ENCODE data around the gene MDFIC. TPM values are rescaled to one million over a fixed set of nuclear protein-coding genes. Genes with fewer than 3 reads are reported as not detected.

The MDFIC gene
- total and polyA plus RNA-seq, 4 donors: 3.2 to 6.6 (median 5.3) TPM

DNA sequence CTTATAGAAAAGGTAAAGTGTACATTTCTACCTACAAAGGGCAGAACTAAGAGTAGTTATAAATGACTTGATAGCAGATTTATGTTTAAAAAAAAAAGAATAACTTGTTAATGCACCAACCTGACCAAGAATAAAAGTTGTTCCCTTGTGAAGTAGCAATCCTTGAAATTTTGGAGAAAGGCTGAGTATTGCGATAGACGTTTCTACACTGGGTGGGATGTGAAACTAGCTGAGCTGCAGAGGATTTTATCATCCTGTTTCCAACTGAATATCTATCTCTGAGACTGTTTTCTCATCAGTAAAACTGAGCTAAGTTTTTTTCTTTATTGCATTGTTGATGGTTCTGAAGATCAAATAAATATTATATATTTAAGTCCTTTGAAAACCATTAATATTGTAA is 14.6 kb downstream of the MDFIC start (continued):
- TF ChIP-seq ZBTB33 (IDR thresholded peaks at IDR 0.05) (no peak), NR2F2 (IDR thresholded peaks at IDR 0.05) (no peak), FOXA2 (IDR thresholded peaks at IDR 0.05) (no peak), HNF4A (conservative IDR thresholded peaks at IDR 0.05) (no peak), CTCF (IDR thresholded peaks at IDR 0.05; ENCODE audit: low read depth, low read length, missing input control) (no peak)

DNA sequence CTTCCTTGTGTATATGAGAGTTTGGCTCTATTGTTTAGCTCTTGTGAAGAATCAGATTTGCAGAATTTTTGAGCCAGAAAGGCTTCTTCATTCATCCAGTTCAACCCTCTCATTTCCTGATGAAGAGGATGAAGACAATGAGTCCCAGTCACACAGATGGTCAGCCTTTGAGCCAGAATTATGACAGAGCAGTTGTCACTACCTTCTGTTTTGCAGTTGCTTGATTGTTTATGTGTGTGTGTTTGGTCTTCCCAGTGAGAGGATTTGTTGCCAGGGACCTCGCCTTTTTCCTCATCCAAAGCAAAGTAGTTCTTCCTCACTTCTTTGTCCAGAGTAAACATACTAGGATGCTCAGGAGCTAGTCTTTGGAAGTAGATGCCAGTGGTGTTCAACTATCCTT is 15.6 kb downstream of the MDFIC start:
- no peaks in the 10 kb centered on the region for H3K9me3 ChIP-seq (ENCODE audit: control insufficient read depth in 4 of 4, low read length in 3 of 4)
- H3K27ac ChIP-seq (ENCODE audit: low read depth in 1 of 2, low read length in 2 of 2): no peak overlapping the region

More for the DNA sequence above, 15.6 kb downstream of the MDFIC start:
- Histone ChIP-seq H3K27me3 (ENCODE audit: control insufficient read depth in 4 of 4, insufficient read depth in 4 of 4, low read length in 3 of 4) (no peaks in the 10 kb centered on the region), H3K4me1 (ENCODE audit: control insufficient read depth in 4 of 4, insufficient read depth in 4 of 4, low read length in 3 of 4) (peaks cover 0 to 3% (median 0%) of the 10 kb centered on the region in 4 donors), H3K9ac (ENCODE audit: low read depth in 1 of 2, low read length in 2 of 2) (no peak overlapping the region), H3K36me3 (ENCODE audit: control insufficient read depth in 4 of 4, insufficient read depth in 3 of 4, low read depth in 1 of 4, low read length in 3 of 4) (peaks cover 0 to 4% (median 0%) of the 10 kb centered on the region in 4 donors), H3K4me3 (ENCODE audit: low read depth in 1 of 3, low read length in 3 of 3) (no peak overlapping the region)
- TF ChIP-seq ZBTB33 (IDR thresholded peaks at IDR 0.05): no peak
- no peak for TF ChIP-seq RXRA (IDR thresholded peaks at IDR 0.05)
- no peak for TF ChIP-seq GABPA (IDR thresholded peaks at IDR 0.05 in 1 of 2, conservative IDR thresholded peaks at IDR 0.05 in 1 of 2)
- TF ChIP-seq, protein P1, sequence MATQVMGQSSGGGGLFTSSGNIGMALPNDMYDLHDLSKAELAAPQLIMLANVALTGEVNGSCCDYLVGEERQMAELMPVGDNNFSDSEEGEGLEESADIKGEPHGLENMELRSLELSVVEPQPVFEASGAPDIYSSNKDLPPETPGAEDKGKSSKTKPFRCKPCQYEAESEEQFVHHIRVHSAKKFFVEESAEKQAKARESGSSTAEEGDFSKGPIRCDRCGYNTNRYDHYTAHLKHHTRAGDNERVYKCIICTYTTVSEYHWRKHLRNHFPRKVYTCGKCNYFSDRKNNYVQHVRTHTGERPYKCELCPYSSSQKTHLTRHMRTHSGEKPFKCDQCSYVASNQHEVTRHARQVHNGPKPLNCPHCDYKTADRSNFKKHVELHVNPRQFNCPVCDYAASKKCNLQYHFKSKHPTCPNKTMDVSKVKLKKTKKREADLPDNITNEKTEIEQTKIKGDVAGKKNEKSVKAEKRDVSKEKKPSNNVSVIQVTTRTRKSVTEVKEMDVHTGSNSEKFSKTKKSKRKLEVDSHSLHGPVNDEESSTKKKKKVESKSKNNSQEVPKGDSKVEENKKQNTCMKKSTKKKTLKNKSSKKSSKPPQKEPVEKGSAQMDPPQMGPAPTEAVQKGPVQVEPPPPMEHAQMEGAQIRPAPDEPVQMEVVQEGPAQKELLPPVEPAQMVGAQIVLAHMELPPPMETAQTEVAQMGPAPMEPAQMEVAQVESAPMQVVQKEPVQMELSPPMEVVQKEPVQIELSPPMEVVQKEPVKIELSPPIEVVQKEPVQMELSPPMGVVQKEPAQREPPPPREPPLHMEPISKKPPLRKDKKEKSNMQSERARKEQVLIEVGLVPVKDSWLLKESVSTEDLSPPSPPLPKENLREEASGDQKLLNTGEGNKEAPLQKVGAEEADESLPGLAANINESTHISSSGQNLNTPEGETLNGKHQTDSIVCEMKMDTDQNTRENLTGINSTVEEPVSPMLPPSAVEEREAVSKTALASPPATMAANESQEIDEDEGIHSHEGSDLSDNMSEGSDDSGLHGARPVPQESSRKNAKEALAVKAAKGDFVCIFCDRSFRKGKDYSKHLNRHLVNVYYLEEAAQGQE (IDR thresholded peaks at IDR 0.05): no peak
- TF ChIP-seq, protein P2, sequence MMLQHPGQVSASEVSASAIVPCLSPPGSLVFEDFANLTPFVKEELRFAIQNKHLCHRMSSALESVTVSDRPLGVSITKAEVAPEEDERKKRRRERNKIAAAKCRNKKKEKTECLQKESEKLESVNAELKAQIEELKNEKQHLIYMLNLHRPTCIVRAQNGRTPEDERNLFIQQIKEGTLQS (IDR thresholded peaks at IDR 0.05): no peak
- TF ChIP-seq HNF4A (conservative IDR thresholded peaks at IDR 0.05): no peak
- TF ChIP-seq HNF4G (IDR thresholded peaks at IDR 0.05): no peak
- no peak for TF ChIP-seq JUND (IDR thresholded peaks at IDR 0.05)
- TF ChIP-seq FOXA1 (IDR thresholded peaks at IDR 0.05): no peak
- TF ChIP-seq TAF1 (conservative IDR thresholded peaks at IDR 0.05): no peak
- TF ChIP-seq FOXA2 (IDR thresholded peaks at IDR 0.05): no peak
- no peak for TF ChIP-seq NR2F2 (IDR thresholded peaks at IDR 0.05)
- 94% methylated on average over 1 of the region's 1 CpG for WGBS
- no peak for DNase-seq (ENCODE audit: low spot score)

Measured in liver (tissue), 9 donors.